LNCaP clone FGC (cell line): ENCODE measurements around the gene TIE1.

Source experiments
- DNase-seq: peaks from one replicate; pipeline ENCODE4 v3.0.0-alpha.2; 2011; ENCODE audit warnings: low read depth
- H3K4me3 ChIP-seq: 2 replicates; pipeline ENCODE4 v1.5.1; 2011; ENCODE audit warnings: mild to moderate bottlenecking, low read depth, low read length, control low read depth
- TF ChIP-seq, protein P1 (sequence below): IDR thresholded peaks from 2 replicates; pipeline ENCODE4 v1.5.1; 2012; ENCODE audit warnings: mild to moderate bottlenecking; ENCODE audit not compliant: control insufficient read depth, insufficient read depth; ENCODE audit errors: extremely low read depth

Gene TIE1

DNA sequence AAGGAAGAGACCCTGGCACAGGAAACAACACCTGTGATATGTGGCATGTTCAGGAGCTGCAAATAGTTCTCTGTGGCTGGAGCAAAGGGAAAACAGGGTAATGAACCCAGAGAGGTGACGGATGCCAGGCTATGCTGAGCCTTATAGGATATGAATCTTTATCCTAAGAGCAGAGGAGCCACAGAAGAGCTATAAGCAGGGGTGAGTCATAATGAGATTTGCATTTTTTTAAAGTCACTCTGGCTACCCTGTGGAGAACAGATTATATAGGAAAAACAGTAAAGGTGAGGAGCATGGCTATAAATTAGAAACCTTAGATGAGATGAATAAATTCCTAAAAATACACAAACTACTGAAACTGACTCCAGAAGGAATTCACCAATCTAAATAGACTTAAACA, 24.0 kb downstream of the TIE1 start:
- no peak overlapping the region for H3K4me3 ChIP-seq
- no peak for DNase-seq
- TF ChIP-seq, protein P1, sequence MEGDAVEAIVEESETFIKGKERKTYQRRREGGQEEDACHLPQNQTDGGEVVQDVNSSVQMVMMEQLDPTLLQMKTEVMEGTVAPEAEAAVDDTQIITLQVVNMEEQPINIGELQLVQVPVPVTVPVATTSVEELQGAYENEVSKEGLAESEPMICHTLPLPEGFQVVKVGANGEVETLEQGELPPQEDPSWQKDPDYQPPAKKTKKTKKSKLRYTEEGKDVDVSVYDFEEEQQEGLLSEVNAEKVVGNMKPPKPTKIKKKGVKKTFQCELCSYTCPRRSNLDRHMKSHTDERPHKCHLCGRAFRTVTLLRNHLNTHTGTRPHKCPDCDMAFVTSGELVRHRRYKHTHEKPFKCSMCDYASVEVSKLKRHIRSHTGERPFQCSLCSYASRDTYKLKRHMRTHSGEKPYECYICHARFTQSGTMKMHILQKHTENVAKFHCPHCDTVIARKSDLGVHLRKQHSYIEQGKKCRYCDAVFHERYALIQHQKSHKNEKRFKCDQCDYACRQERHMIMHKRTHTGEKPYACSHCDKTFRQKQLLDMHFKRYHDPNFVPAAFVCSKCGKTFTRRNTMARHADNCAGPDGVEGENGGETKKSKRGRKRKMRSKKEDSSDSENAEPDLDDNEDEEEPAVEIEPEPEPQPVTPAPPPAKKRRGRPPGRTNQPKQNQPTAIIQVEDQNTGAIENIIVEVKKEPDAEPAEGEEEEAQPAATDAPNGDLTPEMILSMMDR: no peak

DNA sequence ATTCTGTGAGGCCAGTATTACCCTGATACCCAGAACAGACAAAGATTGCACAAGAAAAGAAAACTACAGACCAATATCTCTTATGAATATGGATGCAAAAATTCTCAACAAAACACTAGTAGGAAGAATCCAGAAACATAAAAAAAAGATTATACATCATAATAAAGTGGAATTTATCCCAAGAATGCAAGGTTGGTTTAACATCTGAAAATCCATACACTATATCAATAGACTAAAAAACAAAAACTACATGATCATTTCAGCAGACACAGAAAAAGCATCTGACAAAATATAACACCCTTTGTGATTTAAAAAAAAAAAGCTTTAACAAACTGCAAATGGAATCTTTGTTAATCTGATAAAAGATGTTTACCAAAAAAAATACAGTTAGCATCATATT, 24.6 kb downstream of the TIE1 start:
- DNase-seq: no peak
- no peak overlapping the region for H3K4me3 ChIP-seq
- TF ChIP-seq, protein P1: no peak

DNA sequence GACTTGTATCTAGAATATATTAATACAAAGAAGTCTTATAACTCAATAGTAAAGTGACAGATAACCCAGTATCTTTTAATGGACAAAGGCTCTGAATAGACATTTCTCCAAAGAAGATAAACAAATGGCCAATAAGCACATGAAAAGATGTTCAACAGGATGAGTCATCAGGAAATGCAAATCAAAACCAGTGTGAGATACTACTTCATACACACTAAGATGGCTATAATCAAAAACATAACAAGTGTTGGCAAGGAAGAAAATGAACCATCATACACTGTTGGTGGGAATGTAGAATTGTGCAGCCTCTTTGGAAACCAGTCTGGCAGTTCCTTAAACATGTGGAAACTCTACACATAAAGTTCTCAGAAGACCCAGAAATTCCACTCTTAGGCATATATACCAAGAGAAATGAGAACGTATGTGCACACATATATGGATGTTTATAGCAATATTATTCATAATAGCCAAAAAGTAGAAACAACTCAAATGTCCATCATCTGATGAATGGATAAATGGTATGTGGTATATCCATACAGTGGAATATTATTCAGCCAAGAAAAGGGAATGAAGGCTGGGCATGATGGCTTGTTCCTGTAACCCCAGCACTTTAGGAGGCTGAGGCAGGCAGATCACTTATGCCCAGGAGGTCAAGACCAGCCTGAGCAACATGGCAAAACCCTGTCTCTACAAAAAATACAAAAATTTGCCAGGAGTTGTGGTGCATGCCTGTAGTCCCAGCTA, 26.9 kb downstream of the TIE1 start:
- DNase-seq: no peak
- TF ChIP-seq, protein P1: no peak
- H3K4me3 ChIP-seq: no peak overlapping the region

DNA sequence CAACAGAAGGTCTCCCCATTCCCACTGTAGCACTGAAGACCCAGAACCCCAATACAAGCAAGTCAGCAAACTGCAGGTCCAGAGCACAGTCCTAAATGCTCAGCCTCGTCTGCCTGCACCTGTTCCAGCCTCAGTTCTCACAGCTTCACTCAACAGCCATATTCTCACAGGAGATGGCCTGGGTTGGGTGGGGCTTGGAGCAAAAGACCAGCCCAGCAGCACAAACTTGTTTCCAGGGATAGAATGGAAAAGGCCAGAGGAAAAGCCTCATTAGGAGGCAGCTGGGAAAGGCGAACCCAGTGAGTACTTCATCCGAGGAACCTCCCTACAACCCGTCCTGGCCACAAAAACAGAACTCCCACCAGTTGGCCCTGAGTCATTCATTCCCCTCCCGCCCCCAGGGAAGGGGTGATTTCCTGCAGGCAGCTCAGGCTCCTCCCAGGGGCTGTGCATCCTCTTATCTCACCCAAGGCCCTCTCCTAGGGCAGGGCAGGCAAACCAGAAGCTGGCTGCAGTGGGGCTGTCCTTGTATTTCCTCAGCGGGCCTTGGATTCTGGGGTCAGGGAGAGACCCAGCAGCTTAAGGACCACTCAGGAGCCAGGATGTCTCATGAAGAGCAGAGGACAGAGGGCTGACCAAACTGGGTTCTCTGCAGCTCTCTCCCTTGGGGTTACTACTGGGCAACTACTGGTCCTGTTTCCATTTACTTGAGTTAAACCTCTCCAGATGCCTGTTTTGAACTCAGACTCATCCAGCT, 29.4 kb downstream of the TIE1 start:
- H3K4me3 ChIP-seq: no peak overlapping the region
- TF ChIP-seq, protein P1: no peak
- DNase-seq: no peak

DNA sequence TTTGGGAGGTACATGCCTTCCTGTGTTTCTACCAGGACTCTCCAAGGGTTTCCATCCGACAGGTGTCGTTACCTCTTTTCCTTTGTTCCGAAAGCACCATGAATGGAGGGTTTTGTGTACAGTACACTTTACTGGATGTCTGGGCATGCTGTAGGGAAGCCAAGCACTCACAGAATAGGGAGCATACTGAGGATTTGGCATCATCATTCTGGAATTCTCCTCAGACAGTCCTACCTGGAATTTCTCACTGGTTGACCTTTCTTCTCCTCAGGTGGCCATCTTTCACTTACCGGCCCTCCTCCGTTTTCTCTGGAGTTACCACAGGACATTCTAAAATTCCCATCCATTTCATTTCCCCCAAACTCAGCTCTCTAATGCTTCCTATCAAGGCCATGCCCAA, 30.9 kb downstream of the TIE1 start:
- no peak overlapping the region for H3K4me3 ChIP-seq
- DNase-seq: no peak
- TF ChIP-seq, protein P1: no peak

DNA sequence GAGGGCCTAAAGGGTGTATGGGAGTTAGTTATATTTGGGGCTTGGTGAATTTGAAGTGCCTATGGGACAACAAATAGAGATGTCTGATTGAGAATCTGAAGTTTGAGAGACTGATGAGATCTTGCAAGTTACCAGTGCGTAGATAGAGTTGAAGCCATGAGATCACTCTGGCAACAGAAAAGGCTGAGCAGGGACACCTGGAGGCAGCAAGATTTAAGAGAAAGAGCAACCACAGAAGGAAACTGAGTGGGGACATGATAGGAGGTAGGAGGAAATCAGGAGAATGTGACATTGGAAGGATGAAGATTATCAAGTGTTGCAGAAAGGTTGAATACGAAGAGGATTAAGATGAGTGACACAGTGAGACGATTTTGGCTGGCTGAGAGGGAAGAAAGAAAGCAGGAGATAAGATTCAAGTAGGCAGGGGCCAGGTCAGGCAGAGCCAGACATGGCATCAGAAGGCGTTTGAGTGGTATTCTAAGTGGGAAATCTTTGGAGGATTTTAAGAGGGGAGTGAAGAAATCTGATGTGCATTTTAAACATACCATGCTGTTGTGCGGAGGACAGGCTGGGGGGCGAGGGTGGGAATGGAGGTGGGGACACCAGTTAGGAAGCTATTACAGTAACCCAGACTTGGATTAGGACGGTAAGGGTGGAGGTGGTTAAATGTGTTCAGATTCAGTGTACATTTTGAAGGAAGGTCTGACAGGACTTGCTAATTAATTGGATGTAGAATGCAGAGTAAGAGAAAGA, 33.8 kb downstream of the TIE1 start:
- H3K4me3 ChIP-seq: no peak overlapping the region
- TF ChIP-seq, protein P1: no peak

More for the DNA sequence above, 33.8 kb downstream of the TIE1 start:
- DNase-seq: no peak
